A549 treated with CpdA at 1 μM for 4 hours (cell line): ENCODE data around the gene RHBDD3. TPM values are rescaled to one million over a fixed set of nuclear protein-coding genes. Genes with fewer than 3 reads are reported as not detected.

Source experiments
- total RNA-seq: library from RNA; stranded (reverse); fragments of 200-300 nt; extraction: Qiagen RNA extraction; gene quantifications from 5 replicates; pipeline ENCODE4 v1.2.3, GENCODE V29; 2022; ENCODE audit warnings: low read depth

Gene RHBDD3
- total RNA-seq, result 21.5 to 31.6 TPM (median 30.2 TPM) in 5 replicates

DNA sequence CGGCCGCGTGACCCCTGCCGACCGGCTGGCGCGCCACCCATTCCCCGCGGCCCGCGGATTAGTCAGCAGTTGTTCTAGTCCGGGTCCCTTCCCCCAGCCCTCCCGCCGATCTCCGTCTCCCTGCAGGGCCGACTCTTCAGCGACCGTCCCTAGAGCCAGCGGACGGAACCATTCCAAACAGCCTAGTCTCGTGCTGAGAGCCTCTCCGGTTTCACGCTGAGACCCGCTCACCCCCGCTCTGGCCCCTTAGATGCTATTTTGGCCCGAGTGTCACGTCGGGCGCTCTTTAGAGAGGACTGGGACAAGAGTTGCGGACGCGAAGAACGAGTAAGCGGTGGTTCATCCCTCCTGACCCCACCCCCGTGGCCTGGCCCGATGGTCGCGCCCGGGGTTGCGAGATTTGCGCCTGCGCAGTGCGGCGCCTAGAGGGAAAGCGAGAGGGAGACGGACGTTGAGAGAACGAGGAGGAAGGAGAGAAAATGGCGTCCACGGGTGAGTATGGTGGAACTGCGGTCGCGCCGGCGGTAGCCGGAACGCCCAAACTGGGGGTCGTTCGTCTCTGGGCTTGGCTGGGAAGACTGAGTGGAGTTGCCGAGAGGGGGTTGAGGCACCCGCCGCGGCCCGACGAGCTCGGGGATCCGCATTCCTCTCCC, at the start of gene RHBDD3, which contains the start of gene EWSR1:
TSS of gene RHBDD3 (minus strand) at position 124 of the 653 bp plus-strand sequence. CDS start 2,355 bp downstream, outside the sequence.
TSS of gene EWSR1 (plus strand) at position 411 of the 653 bp plus-strand sequence. CDS start at position 480, 69 bp downstream.

GRCh38 chr22:29315286-29316140, 47.7 kb upstream of the RHBDD3 start, which contains the start of gene RASL10A:
Gene RASL10A (minus strand): TSS chr22:29315697. CDS start chr22:29315246, 451 bp downstream.

GRCh38 chr22:29306175-29306834, 38.5 kb upstream of the RHBDD3 start, which contains the start of gene GAS2L1:
Gene GAS2L1 (plus strand): TSS chr22:29306650. CDS start chr22:29308106, 1,456 bp downstream.

Other genes starting within 250 kb of the RHBDD3 start
- gene C22orf31, start 206.2 kb downstream of the RHBDD3 start, total RNA-seq, result not detected in 5 replicates
- gene KREMEN1, start 194.9 kb downstream of the RHBDD3 start, total RNA-seq, result 2.3 to 3.6 TPM (median 3.4 TPM) in 5 replicates
- gene EMID1, start 62.1 kb downstream of the RHBDD3 start, total RNA-seq, result 0.31 to 0.72 TPM (median 0.38 TPM) in 5 replicates
- gene EWSR1, start 287 bp upstream of the RHBDD3 start, total RNA-seq, result 215 to 239 TPM (median 224 TPM) in 5 replicates
- 18.3 to 33.6 TPM (median 29.1 TPM) in 5 replicates for gene GAS2L1, start 38.7 kb upstream of the RHBDD3 start, total RNA-seq
- 0.13 to 0.32 TPM (median 0.24 TPM) in 4 of 5 replicates, not detected in the other for gene RASL10A, start 47.7 kb upstream of the RHBDD3 start, total RNA-seq
- gene AP1B1, start 120.6 kb upstream of the RHBDD3 start, total RNA-seq, result 22.3 to 28.7 TPM (median 28.3 TPM) in 5 replicates
- not detected in 5 replicates for gene RFPL1, start 170.6 kb upstream of the RHBDD3 start, total RNA-seq
- gene NEFH, start 212.2 kb upstream of the RHBDD3 start, total RNA-seq, result 0.09 to 0.15 TPM (median 0.11 TPM) in 5 replicates